Stimulated activated CD4-positive, alpha-beta T cell treated with anti-CD3 and anti-CD28 coated beads, TNF-alpha, amount 100 ng/mL, for 4 hours (primary cell): ENCODE measurements around the gene IRF6.

Source experiments
- DNase-seq, 3 experiments: peaks; one replicate each; pipeline ENCODE4 v3.0.0-alpha.2; 2020; ENCODE audit warnings: low read depth in 3 of 3

Gene IRF6

GRCh38 chr1:209759829-209760359 is 46.0 kb downstream of the IRF6 start:
- DNase-seq, result no peak

DNA sequence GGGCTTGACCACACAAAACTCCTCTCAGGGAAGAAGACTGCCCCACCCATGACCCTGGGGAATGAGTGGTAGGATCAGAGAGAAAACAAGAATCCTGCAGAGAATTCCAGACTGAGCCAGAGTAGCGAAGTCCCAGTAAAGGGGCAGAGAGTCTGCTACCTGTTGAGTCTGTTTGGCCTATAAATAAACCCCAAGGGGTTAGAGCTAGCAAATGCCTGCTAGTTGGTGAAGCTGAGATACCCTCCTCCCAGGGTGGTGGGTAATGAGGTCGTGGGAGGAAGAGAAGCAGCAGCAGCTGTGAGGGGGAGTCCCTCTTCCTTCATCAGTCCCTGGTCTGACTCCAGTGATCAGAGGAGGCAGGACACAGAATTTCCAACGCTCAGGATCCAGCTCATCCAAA is 47.5 kb downstream of the IRF6 start:
- no peak for DNase-seq

- no peak for DNase-seq
Observed at GRCh38 chr1:209756615-209757445, 49.1 kb downstream of the IRF6 start.

DNA sequence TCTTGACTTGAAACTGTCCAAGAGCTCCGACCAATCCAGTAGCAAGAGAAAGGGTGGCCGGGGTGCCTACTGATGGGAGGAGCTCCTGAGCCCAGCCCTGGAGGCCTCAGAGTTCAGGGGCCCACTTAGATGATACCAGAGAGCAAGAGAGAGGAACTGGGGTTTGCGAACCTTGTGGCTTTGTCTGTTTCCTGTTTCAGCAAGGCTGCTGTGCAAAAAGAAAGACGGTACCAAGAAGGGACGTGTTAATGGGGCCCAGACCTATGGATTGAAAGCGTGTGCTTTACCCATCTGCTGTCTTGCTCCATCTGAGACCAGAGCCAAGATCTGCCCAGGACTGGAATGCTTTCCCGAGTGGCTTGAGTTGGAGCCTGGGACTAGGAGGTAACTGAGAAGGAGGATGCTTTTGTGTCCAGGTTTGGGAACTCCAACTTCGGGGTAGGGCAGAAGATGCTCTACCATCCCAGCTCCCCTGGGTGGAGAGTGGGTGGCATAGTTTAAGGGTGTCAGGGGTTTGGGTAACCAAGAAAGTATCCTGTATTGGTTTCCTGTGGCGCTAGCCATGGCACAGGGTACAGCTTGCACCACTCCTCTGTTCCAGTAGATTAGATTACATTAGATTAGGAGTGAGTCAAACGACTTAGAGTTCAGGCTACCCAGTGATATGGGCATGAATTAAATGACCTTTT is 49.9 kb downstream of the IRF6 start, which contains the start of gene TRAF3IP3:
Gene TRAF3IP3 (plus strand): TSS at position 128 of the 689 bp plus-strand sequence. CDS start 3,987 bp downstream, outside the sequence.
- peak in 2 of 3 experiments; percentile 41 to 52 for DNase-seq

GRCh38 chr1:209755256-209755655 is 50.7 kb downstream of the IRF6 start:
- DNase-seq, result no peak

DNA sequence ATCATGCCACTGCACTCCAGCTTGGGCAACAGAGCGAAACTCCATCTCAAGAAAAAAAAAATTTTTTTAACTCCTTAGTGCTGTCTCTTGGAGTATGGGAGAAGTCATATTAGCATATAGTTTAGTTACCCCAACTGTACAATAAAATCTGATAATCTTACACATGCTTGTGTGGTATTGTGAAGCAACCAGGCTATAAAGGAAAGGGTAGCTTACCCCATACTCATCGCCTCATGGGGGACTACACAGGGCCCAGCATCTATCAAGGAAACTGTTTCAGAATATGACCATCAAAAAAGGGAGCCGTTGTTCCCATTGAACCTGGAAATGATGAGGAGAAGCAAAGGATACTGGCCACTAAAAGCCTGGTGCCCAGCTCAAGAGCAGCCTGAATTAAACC is 53.1 kb downstream of the IRF6 start:
- no peak for DNase-seq

- DNase-seq, result no peak
Observed at GRCh38 chr1:209751627-209752231, 54.2 kb downstream of the IRF6 start.

DNA sequence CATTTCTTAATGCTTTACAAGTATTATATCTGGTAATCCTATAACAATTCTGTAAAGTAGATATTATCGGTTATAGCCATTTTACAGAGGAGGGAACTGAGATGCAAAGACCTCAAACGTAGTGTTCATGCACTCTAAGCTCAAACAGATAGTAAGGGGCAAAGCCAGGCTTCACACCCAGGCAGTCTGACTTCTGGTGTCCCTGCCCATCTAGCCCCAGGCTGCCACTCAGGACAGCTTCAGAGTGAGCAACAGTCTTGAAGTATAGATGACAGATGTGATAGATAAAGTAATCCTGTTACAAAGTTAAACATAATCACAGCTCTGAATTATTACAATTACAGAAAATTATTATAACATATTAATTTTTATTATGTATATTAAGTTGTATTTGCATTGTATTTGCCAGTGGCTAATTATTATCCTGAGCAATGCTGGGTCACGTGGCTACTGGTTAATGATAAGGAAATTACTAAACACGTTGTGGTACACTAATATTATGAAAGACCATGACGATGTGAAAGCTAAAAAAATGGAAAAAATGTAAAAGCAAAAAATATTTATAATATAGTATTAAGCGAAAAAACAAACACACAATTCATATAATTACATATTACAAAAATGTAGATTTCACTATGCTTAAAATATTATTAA is 56.1 kb downstream of the IRF6 start:
- DNase-seq, result no peak

DNA sequence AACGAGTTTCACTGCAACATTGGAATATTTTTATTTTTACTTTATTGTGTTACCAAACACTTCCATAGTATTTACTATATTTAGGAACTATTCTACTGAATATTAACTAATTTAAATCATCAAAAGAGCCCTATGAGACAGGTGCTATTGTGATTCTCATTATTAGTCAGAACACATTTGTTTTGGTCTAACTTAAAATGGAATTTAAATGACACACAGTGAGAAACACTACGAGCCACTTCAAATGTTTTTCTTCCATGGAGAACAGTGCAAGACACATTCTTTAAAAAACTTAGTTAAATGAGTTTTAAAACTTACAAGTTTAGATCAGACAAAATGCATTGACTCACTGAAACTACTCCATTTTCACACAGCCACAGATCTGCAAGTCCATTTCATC is 56.7 kb downstream of the IRF6 start:
- no peak for DNase-seq

DNA sequence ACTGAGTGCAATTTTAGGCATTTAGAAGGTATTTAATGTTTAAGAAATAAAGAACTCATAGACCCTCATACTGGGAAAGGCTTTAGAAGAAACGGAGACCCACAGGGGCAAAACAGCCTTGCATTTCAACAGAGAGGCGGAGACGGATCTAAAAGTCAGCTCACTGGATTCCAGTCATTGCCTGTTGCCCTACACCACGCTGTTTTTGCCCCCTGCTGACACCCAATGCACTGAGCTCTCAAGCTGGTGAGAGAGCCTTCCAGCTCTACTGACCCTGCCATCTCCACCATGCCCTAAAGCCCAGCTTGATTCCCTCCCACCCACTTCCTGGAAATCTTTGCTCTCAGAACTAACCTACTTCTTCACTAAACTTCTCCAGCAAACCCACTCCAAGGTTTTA is 57.3 kb downstream of the IRF6 start:
- no peak for DNase-seq

GRCh38 chr1:209747580-209748262 is 58.2 kb downstream of the IRF6 start:
- peak; percentile 66 to 75 (median 70) for DNase-seq

GRCh38 chr1:209746451-209747165 is 59.3 kb downstream of the IRF6 start:
- no peak for DNase-seq

DNA sequence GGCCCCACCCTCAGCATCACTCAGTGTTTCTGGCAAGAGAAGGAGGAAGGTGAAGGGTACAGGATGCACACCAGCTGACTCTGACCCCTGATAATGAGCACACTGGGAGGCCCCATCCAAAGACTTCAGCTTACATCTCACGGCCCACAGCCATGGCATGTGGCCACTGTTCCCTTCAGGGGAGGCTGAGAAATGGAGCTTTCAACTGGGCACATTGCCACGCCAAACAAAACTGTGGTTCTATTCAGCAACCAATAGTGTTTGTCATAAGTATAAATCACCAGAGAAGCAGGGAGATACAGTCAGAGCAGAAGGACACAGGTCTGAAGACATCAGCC is 62.8 kb downstream of the IRF6 start:
- no peak for DNase-seq

DNA sequence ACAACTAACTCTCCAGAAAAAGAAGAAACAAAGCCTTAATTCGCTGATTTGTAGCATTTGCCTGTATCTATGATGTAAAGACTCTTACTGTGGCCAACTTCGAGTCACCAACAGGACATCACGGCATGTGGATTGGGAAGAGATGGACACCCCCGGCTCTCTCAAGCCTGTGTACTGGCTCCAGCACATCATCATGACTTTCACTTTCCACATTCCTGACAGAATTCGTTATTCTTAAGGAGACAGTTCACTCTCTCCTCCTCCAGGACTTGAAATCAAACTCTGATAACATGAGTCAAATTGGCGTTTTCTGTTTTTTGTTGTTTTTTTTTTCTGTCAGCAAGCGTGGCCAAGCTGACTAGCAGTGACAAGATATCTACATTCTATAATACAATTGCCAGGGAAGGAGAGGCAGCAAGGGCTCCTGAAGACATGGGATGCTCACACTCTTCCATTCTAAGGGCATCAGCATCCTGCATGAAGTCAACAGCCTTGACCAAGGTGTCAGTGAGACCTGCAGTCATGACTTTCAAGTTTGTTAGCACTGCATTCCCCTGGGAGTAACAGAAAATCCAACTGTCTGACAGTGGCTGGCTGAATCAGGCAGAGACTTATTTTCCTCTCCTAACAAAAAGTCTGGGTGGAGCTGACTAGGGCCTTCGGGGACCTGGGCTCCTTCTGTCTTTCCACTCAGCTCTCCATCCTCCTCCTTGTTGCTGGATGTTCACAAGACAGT is 63.4 kb downstream of the IRF6 start:
- DNase-seq, result no peak

DNA sequence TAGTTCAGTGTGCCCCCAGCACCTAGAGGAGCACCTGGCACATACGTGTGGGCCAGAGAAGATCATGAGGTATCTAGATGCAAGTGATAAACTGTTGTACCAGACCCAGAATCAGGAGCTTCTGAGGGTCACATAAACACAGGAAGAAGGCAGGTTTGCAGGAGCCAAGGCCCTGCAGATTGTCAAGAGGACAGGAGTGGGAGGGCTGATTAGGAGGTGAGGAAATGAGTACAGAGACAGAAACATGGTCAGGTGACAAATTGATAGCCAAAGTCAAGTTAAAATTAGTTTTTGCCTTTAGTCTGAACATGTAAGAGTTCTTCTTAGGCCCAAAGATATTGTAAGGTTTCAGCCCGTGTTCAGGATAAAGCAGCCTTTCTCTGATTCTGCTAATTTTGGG is 64.1 kb downstream of the IRF6 start:
- no peak for DNase-seq

DNA sequence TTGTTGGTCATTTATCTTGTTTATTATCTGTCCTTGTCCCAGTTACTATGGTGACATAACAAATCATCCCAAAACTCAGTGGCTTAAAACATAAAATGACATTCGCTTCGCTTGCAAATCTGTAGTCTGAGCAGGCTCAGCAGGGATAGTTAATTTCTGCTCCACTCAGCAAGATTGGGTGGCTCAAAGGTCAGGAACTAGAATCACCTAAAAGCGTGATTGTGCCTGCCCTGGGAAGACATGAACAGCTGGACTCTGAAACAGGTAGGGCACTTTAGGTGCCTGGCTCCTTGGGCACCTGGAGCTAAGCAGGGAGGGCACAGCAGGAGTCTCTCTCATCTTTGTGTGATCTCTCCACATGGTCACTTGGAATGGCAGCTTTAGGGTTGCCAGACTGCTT is 64.7 kb downstream of the IRF6 start:
- DNase-seq, result no peak

GRCh38 chr1:209738270-209738669 is 67.7 kb downstream of the IRF6 start:
- DNase-seq, result no peak

DNA sequence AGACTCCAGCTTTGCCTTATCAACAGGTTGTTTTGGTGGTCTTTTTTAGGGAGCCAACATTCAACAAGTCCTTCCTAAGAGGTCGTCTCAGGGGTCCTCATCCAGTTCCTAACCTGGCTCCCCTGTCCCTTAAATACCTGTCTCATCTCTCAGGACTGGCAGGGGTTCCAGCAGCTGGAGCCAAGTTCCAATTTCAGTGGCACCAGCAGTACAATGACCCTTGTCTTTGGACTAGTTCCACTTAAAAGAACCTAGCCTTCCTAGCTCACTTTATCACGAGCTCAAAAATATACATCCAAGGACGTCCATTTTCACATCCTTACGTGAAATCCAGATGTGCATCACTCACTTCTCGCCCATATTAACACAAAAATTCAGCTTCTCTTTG is 68.8 kb downstream of the IRF6 start:
- no peak for DNase-seq

DNA sequence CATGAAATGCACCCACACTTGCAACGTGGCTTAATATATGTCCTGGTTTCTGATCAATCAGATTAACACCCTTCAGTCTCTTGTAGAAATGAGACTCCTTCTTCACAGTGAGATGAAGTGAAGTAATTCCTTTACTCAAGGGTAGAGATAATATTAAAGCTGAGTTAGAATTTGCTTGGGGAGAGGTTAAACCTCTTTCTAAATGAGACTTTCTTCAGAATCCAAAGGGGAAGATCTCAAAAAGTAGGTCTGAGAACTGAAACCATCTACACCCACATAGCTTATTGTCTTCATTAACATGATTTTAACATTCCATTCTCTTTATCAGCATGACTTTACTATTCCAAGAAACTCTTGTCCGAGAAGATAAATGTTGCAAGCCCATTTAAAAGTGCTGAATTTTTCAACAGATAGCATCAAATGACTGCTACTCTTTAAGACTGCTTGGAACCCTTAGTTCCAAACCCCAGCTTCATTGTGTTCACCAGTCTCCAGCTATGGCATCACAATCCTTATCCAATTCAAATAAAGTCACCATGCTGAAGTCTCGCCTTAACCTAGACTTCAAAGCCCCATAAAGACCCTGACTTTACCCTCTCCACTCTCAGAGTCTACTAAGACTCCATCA is 69.3 kb downstream of the IRF6 start:
- no peak for DNase-seq
